ENCODE measurements around the gene RNF14.
"Not testable (repeated sequence)": the region's sequence is repeated elsewhere in the genome, so short reads cannot be mapped to it uniquely, and the experiment has no call there.

RNF14 gene

DNA sequence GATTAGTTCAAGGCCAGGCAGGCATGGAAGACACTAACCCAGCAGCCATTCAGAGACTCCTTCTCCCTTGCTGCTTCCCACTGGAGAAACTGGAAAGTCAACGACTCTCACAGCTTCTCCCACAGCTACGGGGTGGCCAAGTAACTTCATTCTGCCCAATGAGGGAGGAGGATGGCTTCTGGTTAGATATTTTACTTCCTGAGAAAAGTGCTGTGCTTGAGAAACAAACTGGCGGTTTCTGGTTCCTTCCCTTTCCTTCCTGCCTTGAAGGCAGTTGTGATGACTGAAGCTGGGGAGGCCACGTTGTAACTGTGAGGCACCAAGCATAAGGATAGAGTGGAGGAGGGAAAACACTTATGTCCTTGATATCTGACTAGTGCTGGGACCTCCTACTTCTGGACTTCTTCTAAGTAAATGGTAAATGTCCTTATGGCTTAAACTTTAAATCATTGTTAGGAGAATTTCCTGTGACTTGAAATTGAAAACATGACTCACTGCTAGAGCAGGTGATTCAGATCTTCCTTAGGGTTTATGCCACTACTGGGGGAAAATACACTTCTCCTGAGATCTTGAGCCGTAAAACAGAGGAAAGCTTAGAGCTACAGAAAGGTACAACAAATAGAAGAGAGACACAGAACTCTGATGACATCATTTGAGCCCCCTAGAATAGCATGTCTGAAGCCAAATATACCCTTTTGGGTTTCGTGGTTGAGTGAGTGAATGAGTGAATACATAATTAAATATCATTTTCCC is 47.1 kb downstream of the RNF14 start:
- no peak for DNase-seq

DNA sequence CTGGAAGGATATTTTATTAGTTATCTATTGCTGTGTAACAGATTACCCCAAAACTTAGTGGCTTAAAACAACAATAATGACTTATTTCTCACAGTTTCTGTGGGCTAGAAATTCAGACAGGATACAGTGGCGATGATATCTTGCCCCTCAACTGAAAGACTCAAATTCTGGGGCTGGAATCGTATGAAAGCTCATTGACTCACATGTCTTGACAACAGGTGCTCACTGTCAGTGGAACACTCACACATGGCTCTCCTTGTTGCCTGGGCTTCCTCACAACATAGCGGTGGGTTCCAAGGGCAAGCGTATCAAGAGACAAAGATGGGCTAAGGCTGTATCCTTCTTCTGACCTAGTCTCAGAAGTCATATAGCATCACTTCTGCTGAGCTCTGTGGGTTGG is 47.7 kb downstream of the RNF14 start:
- DNase-seq = no peak

DNA sequence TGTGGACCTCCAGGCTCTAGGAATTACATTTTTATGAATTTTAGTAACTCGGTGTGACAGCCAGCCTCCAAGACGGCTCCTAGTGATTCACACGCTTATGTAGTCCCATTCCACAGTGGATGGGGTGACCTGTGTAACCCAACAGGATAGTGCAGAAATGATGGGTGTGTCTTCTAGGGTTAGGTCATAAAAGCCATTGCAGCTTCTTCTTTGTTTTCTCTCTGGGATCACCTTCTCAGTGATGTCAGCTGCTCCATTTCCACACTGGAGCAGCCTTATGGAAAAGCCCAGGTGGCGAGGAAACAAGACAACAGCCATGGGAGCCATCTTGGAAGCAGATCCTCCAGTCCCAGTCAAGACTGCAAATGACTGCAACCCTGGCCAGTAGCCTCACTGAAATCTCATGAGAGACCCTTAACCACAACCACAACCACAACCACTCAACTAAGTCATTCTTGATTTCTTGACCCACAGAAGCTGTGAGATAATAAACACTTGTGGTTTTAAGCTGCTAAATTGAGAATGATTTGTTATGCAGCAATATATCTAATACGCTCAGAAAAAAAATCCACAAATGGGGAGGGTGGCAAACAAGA is 49.0 kb downstream of the RNF14 start:
- DNase-seq = no peak

DNA sequence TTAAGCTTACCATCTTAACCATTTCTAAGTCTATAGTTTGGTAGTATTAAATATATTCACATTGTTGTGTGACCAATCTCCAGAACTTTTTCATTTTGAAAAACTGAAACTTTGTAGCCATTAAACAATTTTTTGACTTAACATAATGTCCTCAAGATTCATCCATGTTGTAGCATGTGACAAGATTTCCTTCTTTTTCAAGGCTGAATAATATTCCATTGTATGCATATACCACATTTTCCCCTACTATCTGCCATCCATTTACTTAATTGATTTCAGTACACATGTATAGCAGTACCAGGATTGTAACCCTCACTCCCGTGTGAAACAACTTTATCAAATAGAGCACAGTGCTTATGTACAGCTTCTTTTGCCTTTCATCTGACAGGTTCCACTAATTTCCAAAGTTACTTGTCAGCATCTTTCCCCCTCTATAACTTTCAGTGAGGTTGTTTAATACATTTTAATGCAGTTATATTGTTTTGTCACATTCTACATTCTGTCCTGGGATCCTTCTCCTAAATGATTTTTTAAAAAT is 51.3 kb downstream of the RNF14 start:
- no peak for DNase-seq

DNA sequence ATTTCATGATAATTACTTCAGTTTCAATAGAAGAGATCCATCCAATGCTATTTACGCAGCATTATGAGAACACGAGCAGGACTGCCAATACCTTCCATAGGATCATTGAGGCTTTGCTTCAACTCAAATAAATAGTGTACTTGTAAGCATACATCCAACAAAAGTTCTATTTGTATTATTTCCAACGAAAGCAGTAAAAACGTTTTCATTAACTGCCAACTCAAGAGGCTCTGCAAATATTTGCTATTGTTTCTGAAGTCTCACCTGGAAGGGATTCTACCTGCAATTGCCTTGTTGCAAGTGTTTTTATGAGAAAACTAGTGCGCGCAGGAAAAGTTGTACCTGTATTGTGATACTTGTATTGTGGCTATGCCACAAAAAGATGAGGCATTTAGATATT is 54.9 kb downstream of the RNF14 start:
- no peak for DNase-seq

DNA sequence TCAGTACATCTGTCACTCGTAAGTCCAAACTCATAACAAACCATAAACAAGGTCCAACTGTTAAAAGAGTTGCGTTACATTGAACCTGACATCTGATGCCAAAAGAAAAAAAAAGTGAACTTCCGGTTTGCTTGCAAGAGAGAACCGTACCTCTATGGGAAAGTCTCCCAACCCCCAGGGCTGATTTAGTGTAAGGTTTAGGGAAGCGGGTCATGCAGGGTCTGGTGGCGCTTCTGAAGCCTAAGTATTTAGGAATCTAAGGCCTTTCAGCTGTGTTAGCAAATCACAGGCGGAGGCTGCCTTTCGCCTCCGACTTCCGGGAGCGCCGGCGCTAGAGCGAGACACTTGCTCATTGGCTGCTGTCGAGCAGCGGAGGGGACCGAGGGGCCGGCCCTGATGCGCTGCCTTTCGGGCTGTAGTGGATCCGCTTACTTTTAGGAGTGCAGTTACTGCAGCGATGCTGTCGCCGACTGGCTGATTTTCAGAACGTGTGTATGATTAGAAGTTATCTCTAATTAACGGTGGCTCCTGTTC is 55.9 kb downstream of the RNF14 start:
- DNase-seq = peak; percentile 67

DNA sequence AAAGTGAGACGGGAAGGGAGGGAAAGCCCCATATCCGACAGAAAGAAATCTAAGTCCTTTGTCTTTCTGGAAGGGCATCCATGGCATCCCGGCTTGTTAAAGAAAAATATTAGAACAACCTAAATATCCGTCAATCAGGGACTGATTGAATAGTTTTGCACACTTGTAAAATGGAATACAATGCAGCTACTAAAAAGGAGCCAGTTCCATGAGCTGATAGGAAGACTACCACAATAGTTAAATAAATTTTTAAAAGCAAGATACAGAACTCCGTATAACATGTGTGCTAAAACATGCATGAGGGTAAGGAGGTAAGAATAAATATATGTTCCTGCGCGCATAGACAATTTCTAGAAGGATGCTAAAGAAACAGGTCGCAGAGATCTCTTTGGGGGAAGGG is 56.7 kb downstream of the RNF14 start:
- DNase-seq = no peak

DNA sequence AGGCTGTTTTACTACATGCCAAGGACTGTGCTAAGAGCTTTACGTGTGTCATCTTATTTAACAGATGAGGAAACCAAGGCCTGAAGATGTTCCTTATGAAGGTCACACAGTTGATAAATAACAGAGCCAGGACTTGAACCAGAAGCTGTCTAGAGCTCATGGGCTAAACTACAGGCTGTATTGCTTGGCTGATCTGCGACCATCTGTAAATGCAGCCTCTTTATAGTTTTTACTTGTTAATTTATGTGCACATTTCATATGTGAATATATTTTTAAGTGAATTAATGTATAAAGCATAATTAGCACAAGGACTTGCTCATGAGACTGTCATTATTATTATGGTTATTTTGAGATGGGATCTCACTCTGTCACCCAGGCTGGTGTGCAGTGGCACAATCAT is 63.2 kb downstream of the RNF14 start:
- no peak for DNase-seq

DNA sequence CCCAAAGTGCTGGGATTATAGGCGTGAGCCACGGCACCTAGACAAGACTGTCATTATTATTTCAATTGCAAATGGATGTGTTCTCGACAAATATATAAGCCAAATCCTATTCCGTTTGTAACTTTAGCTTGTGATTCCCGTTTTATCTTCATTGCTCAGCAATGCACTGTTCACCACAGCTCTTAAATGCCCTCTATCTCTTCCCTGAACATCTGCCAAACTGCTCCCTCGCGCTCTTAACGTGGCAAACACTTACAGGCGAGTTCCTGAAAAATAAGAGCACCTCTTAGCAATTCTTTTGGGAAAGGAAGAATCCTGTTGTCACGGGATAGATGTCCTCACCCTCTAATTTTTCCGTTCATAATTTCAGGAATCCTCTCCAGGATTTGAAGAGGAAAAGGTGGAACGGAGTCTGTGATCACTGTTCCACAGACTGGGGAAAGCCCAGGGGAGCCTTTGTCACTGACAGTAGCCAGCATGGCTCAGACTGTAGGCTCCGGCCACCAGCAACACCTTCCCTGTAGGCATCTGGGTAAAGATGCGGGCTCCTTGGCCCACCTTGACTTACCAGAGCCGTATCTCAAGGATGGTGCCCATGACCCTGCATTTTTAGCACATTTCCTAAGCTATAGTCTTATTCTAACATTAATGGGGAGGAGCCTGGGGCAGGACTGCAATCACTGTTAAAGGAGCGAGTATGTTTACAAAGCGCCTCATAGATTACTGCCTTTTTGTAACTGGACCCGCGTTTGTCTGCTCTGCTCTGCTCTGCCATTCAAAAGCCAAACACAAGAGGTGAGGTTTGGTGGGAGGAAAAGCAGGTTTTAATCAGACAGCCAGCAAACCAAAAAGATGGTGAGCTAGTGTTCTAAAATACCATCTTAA is 64.1 kb downstream of the RNF14 start:
- no peak for DNase-seq

DNA sequence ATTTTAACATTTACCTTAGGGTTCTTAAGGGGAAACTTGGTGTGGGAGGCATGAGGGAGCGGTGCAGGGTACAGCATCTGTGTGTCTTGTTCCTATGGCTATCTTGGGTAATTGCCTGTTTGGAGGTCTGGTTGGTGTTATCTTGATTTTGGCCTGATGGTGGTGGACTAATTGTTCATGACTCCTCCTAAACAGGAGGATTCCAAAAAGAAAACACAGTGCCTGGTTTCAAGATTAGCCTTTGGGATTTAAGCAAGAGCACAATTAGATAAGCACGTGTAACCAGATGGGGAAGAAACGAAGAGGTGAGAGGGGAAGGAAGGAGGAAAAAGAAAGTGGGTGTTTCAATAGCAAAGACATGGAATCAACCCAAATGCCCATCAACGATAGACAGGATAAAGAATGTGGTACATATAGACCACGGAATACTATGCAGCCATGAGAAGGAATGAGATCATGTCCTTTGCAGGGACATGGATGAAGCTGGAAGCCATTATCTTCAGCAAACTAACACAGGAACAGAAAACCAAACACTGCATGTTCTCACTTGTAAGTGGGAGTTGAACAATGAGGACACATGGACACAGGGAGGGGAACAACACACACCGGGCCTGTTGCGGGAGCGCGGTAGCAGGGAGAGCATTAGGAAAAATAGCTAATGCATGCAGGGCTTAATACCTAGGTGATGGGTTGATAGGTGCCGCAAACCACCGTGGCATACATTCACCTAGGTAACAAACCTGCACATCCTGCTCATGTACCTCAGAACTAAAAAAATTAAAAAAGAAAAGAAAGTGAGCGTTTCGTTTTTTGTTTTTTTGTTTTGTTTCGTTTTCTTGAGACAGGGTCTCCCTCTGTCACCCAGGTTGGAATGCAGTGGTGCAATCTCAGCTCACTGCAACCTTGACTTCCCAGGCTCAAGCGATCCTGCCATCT is 65.0 kb downstream of the RNF14 start:
- DNase-seq = not testable (repeated sequence)

DNA sequence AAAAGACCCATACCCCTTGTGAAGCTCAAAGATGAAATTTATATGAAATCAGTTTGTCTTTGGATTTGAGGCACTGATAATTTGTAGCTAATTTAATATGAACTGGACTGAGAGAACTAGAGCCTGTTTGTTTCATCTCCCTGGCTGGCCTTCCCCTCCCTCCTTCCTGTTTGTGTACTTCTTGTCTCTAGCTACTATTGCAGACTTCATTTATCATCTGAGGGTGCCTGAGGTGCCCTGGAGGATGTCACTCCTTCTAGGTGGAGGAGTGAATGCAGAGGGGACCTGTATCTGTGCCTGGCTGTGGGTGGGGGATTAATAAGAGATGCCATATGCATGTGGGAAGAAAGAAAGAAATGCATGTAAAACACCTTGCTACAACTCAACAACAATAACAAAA is 66.1 kb downstream of the RNF14 start:
- DNase-seq = no peak

DNA sequence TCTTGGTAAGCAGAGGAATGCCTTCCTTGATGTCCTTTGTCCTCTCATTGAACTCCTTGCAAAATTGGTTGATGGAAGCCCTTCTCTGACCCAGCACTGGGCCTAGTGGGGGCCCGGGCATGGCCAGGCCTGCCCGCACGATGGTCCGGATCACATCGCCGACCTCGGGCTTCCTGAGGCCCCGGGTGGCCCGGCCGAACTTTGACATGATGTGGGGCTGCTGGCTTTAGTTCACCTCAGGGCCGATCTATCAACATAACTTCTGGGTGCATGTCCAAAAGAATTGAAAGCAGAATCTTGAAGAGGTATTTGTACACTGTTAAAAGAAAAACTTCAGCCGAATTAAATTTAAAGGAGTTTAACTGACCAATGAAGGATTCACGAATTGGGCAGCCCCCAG is 68.0 kb downstream of the RNF14 start:
- DNase-seq = no peak

DNA sequence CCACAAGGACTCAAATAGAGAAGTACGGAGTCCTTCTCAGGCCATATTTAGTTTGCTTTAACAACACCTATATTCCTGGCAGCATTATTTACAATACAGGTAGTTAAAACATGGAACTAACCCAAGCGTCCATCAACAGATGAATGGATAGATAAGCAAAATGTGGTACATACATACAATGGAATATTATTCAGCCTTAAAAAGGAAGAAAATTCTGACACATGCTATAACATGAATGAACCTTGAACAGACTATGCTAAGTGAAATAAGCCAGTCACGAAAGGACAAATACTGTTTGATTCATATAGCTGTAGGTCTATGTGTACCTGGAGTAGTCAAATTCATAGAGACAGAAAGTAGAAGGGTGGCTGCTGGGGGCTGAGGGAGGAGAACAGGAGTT is 68.7 kb downstream of the RNF14 start:
- DNase-seq = not testable (repeated sequence)

DNA sequence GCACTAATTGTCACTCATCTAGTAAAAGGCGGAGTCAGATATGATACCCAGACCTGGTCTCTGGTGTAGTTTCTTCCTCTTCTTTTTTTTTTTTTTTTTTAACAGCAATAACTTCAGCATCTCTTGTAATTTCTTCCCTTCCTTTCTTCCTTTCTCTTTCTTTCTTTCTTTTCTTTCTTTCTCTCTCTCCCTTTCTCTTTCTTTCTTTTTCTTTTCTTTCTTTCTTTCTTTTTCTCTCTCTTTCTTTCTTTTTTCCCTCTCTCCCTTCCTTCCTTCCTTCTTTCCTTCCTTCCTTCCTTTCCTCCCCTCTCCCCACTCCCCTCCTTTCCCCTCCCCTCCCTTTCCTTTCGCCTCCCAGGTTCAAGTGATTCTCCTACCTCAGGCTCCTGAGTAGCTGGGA is 69.8 kb downstream of the RNF14 start:
- no peak for DNase-seq

All from DMS79 (cell line).